ENCODE data around the gene PPP1R1B.

GRCh38 chr17:39580082-39580468, 46.7 kb upstream of the PPP1R1B start:
- no peak for TF ChIP-seq CTCF (IDR thresholded peaks at IDR 0.05 in 4 of 5, conservative IDR thresholded peaks at IDR 0.05 in 1 of 5)
- TF ChIP-seq POLR2A (IDR thresholded peaks at IDR 0.05): no peak

Measured in gastrocnemius medialis (tissue), 4 donors.